EL (cell line): ENCODE measurements around the gene CCDC12.

ENCODE experiments used
- DNase-seq: peaks from one replicate; pipeline ENCODE4 v3.0.0-alpha.2; 2016

Gene CCDC12

DNA sequence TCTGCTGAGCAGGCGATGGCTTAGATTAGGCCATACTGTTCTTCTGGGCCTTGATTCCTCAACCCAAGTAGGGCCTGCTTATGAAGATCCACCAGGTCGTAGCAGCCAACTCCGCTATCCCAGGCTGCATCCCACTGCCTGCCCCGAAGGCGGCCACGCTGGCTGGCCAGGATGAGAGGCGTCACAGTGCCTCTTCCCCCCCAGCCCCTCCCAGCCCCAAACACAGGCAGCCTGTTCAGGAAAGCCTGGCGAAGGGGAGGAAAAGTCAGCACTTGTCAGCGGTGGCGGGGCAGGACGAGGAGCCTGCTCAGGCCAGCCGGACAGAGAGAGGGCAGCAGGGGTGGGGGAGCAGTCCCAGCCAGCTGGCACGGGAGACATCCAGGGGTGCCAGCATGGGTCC is 87.8 kb downstream of the CCDC12 start:
- DNase-seq: no peak

DNA sequence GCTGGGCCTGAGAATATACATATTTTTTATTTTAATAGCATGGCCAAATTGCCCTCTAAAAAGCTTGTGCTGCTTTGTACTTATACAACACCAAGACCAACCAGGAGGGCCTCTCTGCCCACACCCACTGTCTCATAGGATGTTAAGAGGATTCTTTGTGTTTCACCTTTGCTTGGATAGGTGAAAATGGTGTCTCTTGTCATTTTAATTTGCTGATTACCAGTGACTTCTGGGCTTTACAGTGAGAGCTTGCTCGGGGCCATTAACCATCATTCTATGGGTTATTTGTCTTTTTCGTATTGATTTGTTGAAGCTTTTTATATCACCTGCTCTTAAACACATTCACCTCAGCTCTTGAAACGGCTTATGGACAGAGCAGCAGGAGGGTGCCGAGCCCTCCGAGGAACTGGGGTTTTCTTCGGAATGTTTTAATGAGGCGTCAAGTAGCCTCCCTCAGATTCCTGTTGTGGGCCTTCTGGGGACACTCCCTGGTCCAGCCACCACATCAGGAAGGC is 88.5 kb downstream of the CCDC12 start:
- no peak for DNase-seq

DNA sequence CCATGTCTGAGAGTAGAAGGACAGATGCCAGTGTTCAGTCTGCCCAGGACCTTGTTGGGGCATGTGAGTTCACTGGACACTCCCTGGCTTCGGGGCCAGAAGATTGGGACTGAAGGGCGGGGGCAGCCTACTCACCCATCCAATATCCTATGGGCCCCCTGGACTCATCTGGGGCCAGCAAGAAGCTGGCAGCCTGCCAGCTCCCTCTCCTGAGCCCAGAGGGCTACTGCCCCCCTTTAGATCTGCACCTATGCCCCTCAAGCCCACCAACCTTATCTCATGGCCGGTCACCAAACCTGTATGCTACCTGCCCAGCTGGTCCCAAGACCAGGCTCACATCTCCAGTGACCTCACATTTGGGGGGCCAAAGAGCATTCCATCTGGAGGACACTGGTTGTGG is 90.9 kb downstream of the CCDC12 start:
- DNase-seq: no peak

DNA sequence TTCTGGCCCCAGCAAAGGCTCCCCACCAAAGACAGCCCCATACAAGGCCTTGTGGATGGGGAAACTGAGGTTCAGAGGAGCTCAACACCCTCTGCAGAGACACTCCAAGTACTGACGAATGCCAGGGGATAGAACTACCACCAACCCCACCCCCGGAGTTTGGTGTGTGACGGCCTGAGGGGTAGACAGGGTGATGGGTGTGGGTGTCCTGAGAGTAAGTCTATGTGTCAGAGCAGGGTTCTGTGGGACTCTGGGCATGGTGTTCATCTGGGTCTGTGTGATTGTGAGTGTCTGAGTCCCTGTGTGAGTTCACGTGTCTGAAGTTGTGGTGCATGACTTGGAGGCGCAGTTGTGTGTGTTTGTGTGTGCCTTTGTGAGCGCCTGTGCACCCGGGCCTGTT is 91.6 kb downstream of the CCDC12 start:
- no peak for DNase-seq

DNA sequence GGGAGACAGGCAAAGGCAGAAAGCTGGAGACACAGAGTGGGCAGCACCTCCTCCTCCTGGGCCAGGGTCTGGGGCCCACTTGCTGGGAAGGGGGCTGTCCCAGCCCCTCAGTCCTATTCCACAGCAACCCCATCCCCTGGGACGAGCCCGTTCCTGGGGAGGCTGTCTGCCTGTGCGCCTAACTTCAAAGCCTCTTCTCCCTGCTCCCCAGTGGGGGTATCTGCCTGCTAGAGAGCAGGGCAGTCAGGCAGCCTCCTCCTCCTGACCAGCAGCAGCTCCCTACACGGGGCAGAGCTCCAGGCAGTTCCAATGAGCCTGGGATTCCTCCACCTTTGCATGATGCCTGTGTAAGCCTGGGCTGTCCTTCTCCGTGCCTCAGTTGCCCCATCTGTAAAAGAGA is 92.1 kb downstream of the CCDC12 start:
- no peak for DNase-seq

DNA sequence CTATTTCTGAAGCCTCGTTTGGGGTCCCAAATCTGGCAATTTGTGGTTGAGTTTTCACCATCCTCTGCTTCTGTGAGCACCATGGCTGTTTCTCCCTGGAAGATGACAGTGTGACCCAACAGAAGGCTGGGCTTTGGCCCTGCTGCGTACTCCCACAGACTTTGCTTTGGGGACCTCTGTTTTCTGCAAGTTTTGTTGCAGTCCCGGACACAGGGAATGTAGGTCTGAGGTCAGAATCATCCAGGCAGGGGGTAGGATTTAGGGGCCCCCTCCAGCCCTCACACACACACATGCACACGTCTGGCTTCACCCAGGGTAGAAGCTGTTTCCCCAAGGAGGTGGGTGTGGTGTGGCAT is 92.7 kb downstream of the CCDC12 start:
- DNase-seq: no peak

DNA sequence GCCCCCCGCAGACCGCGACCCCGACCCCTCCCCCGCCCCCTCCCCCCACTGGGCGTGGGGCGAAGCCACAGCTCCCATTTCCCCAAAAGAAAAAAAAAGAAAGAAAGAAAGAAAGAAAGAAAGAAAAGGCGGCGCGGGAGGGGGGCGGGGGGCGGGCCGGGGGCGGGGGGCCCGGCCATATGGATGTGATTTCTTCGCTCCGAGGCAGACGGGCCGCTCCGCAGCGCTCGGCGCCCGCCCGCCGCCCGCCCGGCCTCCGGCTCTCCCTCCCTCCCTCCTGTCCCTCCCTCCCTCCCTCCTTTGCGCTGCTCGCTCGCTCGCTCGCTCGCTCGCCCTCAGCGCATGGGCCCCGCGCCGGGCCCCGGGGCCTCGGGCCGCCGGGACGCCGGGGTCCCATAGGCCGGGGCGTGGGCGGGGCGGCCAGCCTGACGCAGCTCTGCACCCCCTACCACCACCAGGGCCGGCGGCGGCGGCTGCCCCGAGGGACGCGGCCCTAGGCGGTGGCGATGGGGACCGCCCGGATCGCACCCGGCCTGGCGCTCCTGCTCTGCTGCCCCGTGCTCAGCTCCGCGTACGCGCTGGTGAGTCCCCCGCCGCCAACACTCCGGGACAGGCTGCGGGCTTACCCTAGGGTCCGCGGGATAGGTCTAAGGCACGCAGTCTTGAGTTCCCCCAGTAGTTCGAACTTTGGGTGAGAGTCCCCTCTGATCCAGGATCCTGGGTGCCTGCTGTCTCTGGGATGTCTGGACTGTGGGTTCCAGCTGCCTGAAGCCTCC is 93.3 kb downstream of the CCDC12 start:
- peak; percentile 37 for DNase-seq

- peak; percentile 45 for DNase-seq
These were observed 94.0 kb downstream of the CCDC12 start for GRCh38 chr3:46882377-46883053.

- DNase-seq: peak; percentile 32
These were observed 94.8 kb downstream of the CCDC12 start for GRCh38 chr3:46881596-46882376.

GRCh38 chr3:46880884-46881595 is 95.5 kb downstream of the CCDC12 start:
- no peak for DNase-seq

GRCh38 chr3:46878781-46879436 is 97.6 kb downstream of the CCDC12 start:
- peak; percentile 70 for DNase-seq

GRCh38 chr3:46877406-46878125 is 99.0 kb downstream of the CCDC12 start, which contains the start of gene PTH1R:
Gene PTH1R (plus strand): TSS chr3:46877721. CDS start chr3:46883560, 5,839 bp downstream.
- DNase-seq: no peak

DNA sequence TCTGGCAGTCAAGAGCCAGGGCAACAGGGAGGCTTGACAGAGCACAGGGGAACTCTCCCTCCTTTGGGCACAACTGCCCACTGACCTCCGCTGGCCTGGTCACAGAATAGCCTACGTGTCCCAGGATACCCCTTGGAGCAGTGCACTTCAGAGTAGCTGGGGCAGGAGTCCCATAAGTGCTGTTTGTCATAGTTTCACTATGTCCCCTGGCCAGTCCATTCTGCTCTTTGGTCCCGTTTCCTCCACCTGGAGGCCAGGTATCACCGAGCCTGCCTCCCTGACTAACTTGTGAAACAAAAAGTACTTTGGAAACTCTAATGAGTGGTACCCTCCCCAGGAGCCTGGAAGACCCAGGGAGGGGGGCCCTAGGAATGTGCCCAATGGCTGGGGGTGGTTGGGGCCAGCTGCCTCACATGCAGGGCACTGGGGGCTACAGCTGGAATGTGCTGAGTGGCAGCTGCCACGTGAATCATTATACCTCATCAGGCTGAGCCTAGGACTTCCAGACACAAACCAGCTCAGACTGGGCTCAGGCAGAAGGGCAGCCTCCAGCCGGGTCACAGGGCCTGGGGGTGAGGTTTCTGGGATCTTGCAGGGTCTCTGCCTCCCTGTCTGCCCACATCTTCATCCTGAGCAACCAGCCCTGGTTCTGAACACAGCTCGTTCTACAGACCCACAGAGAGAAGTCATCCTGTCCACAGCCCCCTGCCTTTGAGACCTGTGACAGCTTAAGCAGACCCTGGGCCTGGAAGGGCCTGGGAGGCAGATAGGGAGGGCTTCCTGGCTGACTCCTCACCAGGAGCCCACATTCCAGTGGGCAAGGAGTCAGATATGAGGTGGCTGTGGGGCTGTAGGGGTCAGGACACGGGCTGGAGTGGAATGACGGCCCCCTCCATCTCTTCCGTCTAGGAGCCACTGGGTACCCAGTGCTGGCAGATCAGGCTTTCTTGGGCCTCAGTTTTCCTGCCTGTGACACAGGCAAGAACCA is 99.9 kb downstream of the CCDC12 start:
- peak; percentile 15 for DNase-seq

DNA sequence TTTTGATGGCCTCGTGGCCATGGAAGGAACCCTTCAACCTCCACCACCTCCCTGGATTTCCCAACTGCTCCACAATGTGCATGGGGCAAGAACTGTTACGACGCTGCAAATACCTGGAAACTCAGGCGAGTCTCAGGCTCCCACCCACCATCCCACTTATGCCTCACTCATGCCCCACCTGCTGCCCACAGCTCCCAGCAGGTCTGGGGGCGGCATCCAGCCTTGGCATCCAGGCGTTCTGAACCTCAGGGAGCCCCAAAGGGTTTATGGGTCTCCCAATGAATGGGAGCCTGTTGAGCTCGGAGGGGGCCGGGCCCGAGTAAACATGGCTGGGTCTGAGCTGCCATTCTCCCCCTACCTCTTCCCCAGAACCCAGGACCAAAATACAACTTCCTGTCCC is 101.0 kb downstream of the CCDC12 start:
- DNase-seq: no peak

- DNase-seq: no peak
These were observed 102.1 kb downstream of the CCDC12 start for GRCh38 chr3:46874430-46874829.

DNA sequence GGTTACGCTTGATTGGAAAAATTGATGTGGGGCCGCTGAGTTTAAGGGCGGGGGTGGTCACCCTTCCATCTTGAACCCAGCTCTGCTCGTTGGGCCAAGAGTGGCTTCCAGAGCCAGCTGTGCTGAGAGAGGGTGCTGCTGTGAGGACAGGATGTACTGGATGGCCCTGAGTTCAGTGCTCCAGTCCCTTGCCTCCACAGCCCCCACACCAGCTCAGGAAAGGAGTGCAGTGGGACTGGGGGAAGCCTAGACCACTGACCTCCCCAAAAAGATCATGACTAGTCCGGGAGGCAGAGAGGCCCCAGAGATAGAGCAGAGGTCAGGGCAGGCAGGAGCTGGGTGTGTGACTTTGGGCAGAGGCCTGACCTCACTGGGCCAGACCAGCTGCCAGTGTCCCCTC is 103.0 kb downstream of the CCDC12 start:
- no peak for DNase-seq
